Umbilical cord (tissue), 2 donors: ENCODE data around the gene EWSR1. TPM values are rescaled to one million over a fixed set of nuclear protein-coding genes. Genes with fewer than 3 reads are reported as not detected.

Experiments
- DNase-seq: peaks from one replicate; pipeline ENCODE4 v3.0.0-alpha.2; 2015; ENCODE audit warnings: low spot score
- total RNA-seq: library from RNA; depleted of rRNA; stranded (reverse); fragments of >200 nt; gene quantifications from one replicate; pipeline ENCODE4 v1.2.3, GENCODE V29; 2014; ENCODE audit warnings: low replicate concordance; ENCODE audit not compliant: insufficient read depth

Gene EWSR1
- total RNA-seq, 1 donor from 2014 or later: 125 TPM

- DNase-seq: peak; percentile 89
These were observed 38.2 kb downstream of the EWSR1 start, which contains the start of gene GAS2L1 for GRCh38 chr22:29306175-29306834. GAS2L1 (plus strand) TSS chr22:29306650; CDS start chr22:29308106, 1,456 bp downstream.

GRCh38 chr22:29306835-29307595 lies 38.9 kb downstream of the EWSR1 start:
- DNase-seq: peak; percentile 88

GRCh38 chr22:29307596-29308147 lies 39.6 kb downstream of the EWSR1 start:
- DNase-seq: no peak

GRCh38 chr22:29308148-29308790 lies 40.2 kb downstream of the EWSR1 start:
- no peak for DNase-seq

- no peak for DNase-seq
These were observed 40.8 kb downstream of the EWSR1 start for GRCh38 chr22:29308791-29309262.

GRCh38 chr22:29309332-29310064 lies 41.4 kb downstream of the EWSR1 start:
- DNase-seq: no peak

GRCh38 chr22:29310065-29310862 lies 42.2 kb downstream of the EWSR1 start:
- no peak for DNase-seq

GRCh38 chr22:29310863-29311339 lies 42.8 kb downstream of the EWSR1 start:
- DNase-seq: peak; percentile 98

- DNase-seq: no peak
These were observed 43.6 kb downstream of the EWSR1 start for GRCh38 chr22:29311464-29312217.

GRCh38 chr22:29312218-29313125 lies 44.4 kb downstream of the EWSR1 start:
- DNase-seq: no peak

- no peak for DNase-seq
These were observed 45.1 kb downstream of the EWSR1 start for GRCh38 chr22:29313126-29313575.

- no peak for DNase-seq
These were observed 45.8 kb downstream of the EWSR1 start for GRCh38 chr22:29313576-29314466.

- DNase-seq: no peak
These were observed 46.6 kb downstream of the EWSR1 start for GRCh38 chr22:29314537-29315285.

GRCh38 chr22:29315286-29316140 lies 47.4 kb downstream of the EWSR1 start, which contains the start of gene RASL10A:
RASL10A (minus strand) TSS chr22:29315697; CDS start chr22:29315246, 451 bp downstream.
- no peak for DNase-seq

- DNase-seq: no peak
These were observed 48.2 kb downstream of the EWSR1 start for GRCh38 chr22:29316141-29316828.
